Progenitor cell of endocrine pancreas (in vitro differentiated cells): Measurements from ENCODE around the gene IL5. TPM values are rescaled to one million over a fixed set of nuclear protein-coding genes. Genes with fewer than 3 reads are reported as not detected.

Experiments used
- DNase-seq: peaks from one replicate; pipeline ENCODE4 v3.0.0; 2021; ENCODE audit warnings: low spot score; ENCODE audit not compliant: unreplicated experiment
- H3K27ac Mint-ChIP-seq: 2 replicates; pipeline ENCODE4 v1.8.0; 2021; ENCODE audit warnings: mild to moderate bottlenecking, moderate library complexity, mixed read lengths
- H3K27me3 Mint-ChIP-seq: 2 replicates; pipeline ENCODE4 v1.8.0; 2021; ENCODE audit warnings: mixed read lengths
- H3K36me3 Mint-ChIP-seq: 2 replicates; pipeline ENCODE4 v1.8.0; 2022; ENCODE audit warnings: mixed read lengths; ENCODE audit not compliant: insufficient read depth
- H3K4me1 Mint-ChIP-seq: 2 replicates; pipeline ENCODE4 v1.8.0; 2021; ENCODE audit warnings: low read depth, mixed read lengths
- H3K4me3 Mint-ChIP-seq: 2 replicates; pipeline ENCODE4 v1.8.0; 2021; ENCODE audit warnings: low read depth, mild to moderate bottlenecking, moderate library complexity, mixed read lengths
- H3K9me3 Mint-ChIP-seq: 2 replicates; pipeline ENCODE4 v1.8.0; 2021; ENCODE audit warnings: low read depth, mixed read lengths
- CTCF ChIP-seq: fragments of 200-600 bp; sonication (generic); IDR thresholded peaks from one replicate; pipeline ENCODE4 v1.5.0; 2021; ENCODE audit warnings: antibody characterized with exemption, mild to moderate bottlenecking; ENCODE audit not compliant: unreplicated experiment
- total RNA-seq: library from RNA; stranded (reverse); gene quantifications from 2 replicates; pipeline ENCODE4 v1.2.1, GENCODE V29; 2021

IL5 gene
- total RNA-seq, 1 donor from 2014 or later = not detected

- peaks cover 3% of the 10 kb centered on the region for H3K4me1 Mint-ChIP-seq
- peak overlapping the region; percentile 84 for H3K4me3 Mint-ChIP-seq
- H3K27me3 Mint-ChIP-seq = peaks cover 32% of the 10 kb centered on the region
- TF ChIP-seq CTCF = no peak
- H3K9me3 Mint-ChIP-seq = no peaks in the 10 kb centered on the region
- peak; percentile 62 for DNase-seq
- H3K27ac Mint-ChIP-seq = peak overlapping the region; percentile 59
- no peaks in the 10 kb centered on the region for H3K36me3 Mint-ChIP-seq
Measured at GRCh38 chr5:132496191-132496630, 47.1 kb downstream of the IL5 start.

GRCh38 chr5:132495667-132496190 lies 47.6 kb downstream of the IL5 start:
- Mint-ChIP-seq H3K36me3 (no peaks in the 10 kb centered on the region), H3K27me3 (peaks cover 35% of the 10 kb centered on the region), H3K27ac (peak overlapping the region; percentile 87), H3K9me3 (no peaks in the 10 kb centered on the region), H3K4me1 (peaks cover 4% of the 10 kb centered on the region), H3K4me3 (peak overlapping the region; percentile 84)
- DNase-seq = peak; percentile 40
- TF ChIP-seq CTCF = peak; percentile 9

DNA sequence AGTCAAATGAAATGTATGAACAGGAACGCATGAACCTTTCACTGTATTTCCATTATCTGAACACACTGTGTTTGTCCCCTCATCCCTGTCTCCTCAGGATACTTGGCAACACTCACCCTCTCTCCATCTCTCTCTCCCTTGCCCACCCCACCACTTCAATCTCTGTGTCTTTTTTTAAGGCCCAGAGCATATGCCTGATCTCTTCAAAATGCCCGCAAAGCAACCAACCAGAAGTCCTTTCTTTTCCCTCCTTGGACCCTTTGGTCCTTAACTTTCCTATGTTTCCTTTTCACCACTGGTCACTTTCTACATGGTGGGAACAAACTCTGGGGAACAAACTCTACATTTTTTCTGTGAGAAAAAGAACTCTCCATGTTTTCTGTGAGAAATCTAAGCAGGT lies 49.5 kb downstream of the IL5 start:
- no peaks in the 10 kb centered on the region for H3K36me3 Mint-ChIP-seq
- H3K4me1 Mint-ChIP-seq = peaks cover 9% of the 10 kb centered on the region
- no peak for DNase-seq
- H3K4me3 Mint-ChIP-seq = no peak overlapping the region
- H3K27me3 Mint-ChIP-seq = peaks cover 47% of the 10 kb centered on the region
- TF ChIP-seq CTCF = no peak
- H3K9me3 Mint-ChIP-seq = no peaks in the 10 kb centered on the region
- no peak overlapping the region for H3K27ac Mint-ChIP-seq

GRCh38 chr5:132493241-132493640 lies 50.1 kb downstream of the IL5 start:
- no peak overlapping the region for H3K4me3 Mint-ChIP-seq
- no peak overlapping the region for H3K27ac Mint-ChIP-seq

DNA sequence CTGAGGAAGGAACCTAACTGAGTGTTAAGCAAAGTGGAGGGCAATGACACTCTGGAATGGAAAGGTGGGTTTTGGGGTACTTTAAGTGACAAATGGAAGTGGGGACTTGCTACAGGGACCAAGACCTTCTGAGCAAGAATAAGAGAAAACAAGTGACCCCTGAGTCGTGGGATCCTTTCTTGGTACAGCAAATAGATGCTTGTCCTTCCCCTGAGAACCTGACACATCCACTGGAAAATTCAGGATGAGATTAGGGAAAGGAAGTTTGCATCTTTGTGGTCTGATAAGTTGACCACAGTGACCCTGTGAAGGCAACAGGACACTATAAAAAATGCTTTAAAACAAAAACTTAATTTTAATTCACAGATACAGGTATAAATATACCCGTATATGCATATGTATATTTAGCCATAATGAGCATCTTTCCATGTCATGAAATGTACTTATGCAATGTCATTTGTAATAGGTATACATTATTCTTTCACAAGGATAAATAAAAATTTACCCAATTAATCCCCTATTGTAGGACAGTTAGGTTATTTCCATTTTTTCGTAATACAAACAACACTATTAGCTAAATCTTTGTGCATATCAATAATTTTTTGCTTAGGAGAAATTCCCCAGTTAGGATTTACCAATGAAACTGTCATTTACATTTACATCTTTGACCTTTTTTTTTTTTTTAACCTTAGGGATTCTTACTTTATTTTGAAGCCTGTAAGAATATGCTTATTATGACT lies 50.8 kb downstream of the IL5 start:
- Mint-ChIP-seq H3K27ac (no peak overlapping the region), H3K9me3 (no peaks in the 10 kb centered on the region), H3K4me3 (no peak overlapping the region), H3K27me3 (peaks cover 52% of the 10 kb centered on the region), H3K36me3 (no peaks in the 10 kb centered on the region), H3K4me1 (peaks cover 9% of the 10 kb centered on the region)
- DNase-seq = no peak
- no peak for TF ChIP-seq CTCF

More at GRCh38 chr5:132493241-132493640, 50.1 kb downstream of the IL5 start:
- peaks cover 9% of the 10 kb centered on the region for H3K4me1 Mint-ChIP-seq
- no peak for DNase-seq
- TF ChIP-seq CTCF = no peak
- no peaks in the 10 kb centered on the region for H3K36me3 Mint-ChIP-seq
- H3K27me3 Mint-ChIP-seq = peaks cover 50% of the 10 kb centered on the region
- no peaks in the 10 kb centered on the region for H3K9me3 Mint-ChIP-seq

Other genes starting within 250 kb of the IL5 start
- gene SLC22A4, start 249.1 kb downstream of the IL5 start, total RNA-seq = 0.48 TPM in 1 of 2 replicates, not detected in the other
- gene SLC22A5, start 173.8 kb downstream of the IL5 start, total RNA-seq = 14.3 and 14.7 TPM in 2 replicates
- gene IRF1, start 52.7 kb downstream of the IL5 start, total RNA-seq = 2.3 and 4.1 TPM in 2 replicates
- gene RAD50, start 13.5 kb upstream of the IL5 start, total RNA-seq = 50.2 and 52.4 TPM in 2 replicates
- not detected in 2 replicates for gene IL13, start 114.7 kb upstream of the IL5 start, total RNA-seq
- not detected in 2 replicates for gene IL4, start 130.5 kb upstream of the IL5 start, total RNA-seq
- gene KIF3A, start 194.0 kb upstream of the IL5 start, total RNA-seq = 33.1 and 33.6 TPM in 2 replicates
- 0.36 and 0.49 TPM in 2 replicates for gene CCNI2, start 203.9 kb upstream of the IL5 start, total RNA-seq
- gene SEPTIN8, start 233.7 kb upstream of the IL5 start, total RNA-seq = 60.4 and 67.2 TPM in 2 replicates